OCI-LY7 (cell line): ENCODE results near the gene EPN1. TPM values are rescaled to one million over a fixed set of nuclear protein-coding genes. Genes with fewer than 3 reads are reported as not detected.

Experiments
- BruUV-seq: library from RNA; stranded (reverse); fragments of 400-500 nt; replicated peaks from 2 replicates; lab custom pipeline; 2021; lab: Mats Ljungman, UMichigan
- CTCF ChIA-PET: fragments of 300-600 bp; sonication (Branson Sonifier 250); formaldehyde crosslinking; loops from one replicate; lab custom pipeline; 2022; ENCODE audit warnings: antibody characterized with exemption; ENCODE audit not compliant: unreplicated experiment; lab: Charles Lee
- POLR2A ChIA-PET: fragments of 300-600 bp; sonication (Branson Sonifier 250); formaldehyde crosslinking; loops from one replicate; lab custom pipeline; 2022; ENCODE audit warnings: antibody characterized with exemption; lab: Charles Lee
- DNase-seq: peaks from one replicate; pipeline ENCODE4 v3.0.0-alpha.2; 2015; ENCODE audit warnings: low spot score
- H2AFZ ChIP-seq: fragments of 200-600 bp; sonication (generic), shearing (Covaris generic); 2 replicates; pipeline ENCODE4 v1.6.1; 2014; ENCODE audit warnings: mild to moderate bottlenecking, antibody characterized with exemption, low read length, moderate library complexity
- H3K27ac ChIP-seq: fragments of 200-600 bp; sonication (generic); 2 replicates; pipeline ENCODE4 v1.5.1; 2014; ENCODE audit warnings: mixed run types, low read depth, mild to moderate bottlenecking, moderate library complexity, low read length, inconsistent platforms; ENCODE audit not compliant: poor library complexity, severe bottlenecking
- H3K36me3 ChIP-seq: fragments of 200-600 bp; sonication (generic); 2 replicates; pipeline ENCODE4 v1.6.1; 2014; ENCODE audit warnings: mild to moderate bottlenecking, antibody characterized with exemption, low read length, moderate library complexity, mixed read lengths; ENCODE audit not compliant: insufficient read depth
- H3K4me1 ChIP-seq: fragments of 200-600 bp; sonication (generic); 2 replicates; pipeline ENCODE4 v1.5.1; 2014; ENCODE audit warnings: mild to moderate bottlenecking, low read length; ENCODE audit not compliant: insufficient read depth, poor library complexity, severe bottlenecking
- H3K4me2 ChIP-seq: fragments of 200-600 bp; sonication (generic); 2 replicates; pipeline ENCODE4 v1.6.1; 2014; ENCODE audit warnings: mild to moderate bottlenecking, low read length
- H3K4me3 ChIP-seq: fragments of 200-600 bp; sonication (generic); 2 replicates; pipeline ENCODE4 v1.5.1; 2014; ENCODE audit warnings: mild to moderate bottlenecking, low read depth, low read length; ENCODE audit not compliant: poor library complexity, severe bottlenecking
- H3K79me2 ChIP-seq: fragments of 200-600 bp; sonication (generic); 2 replicates; pipeline ENCODE4 v1.6.1; 2016; ENCODE audit warnings: low read depth, mild to moderate bottlenecking, low read length, moderate library complexity, mixed read lengths; ENCODE audit not compliant: insufficient read depth
- H3K9me2 ChIP-seq: fragments of 200-600 bp; sonication (generic); 2 replicates; pipeline ENCODE4 v1.6.1; 2016; ENCODE audit warnings: mild to moderate bottlenecking, low read length, mixed read lengths; ENCODE audit not compliant: insufficient read depth
- H3K9me3 ChIP-seq: fragments of 200-600 bp; sonication (generic); 2 replicates; pipeline ENCODE4 v1.6.1; 2014; ENCODE audit warnings: mild to moderate bottlenecking, mixed run types, low read length, mixed read lengths
- H4K20me1 ChIP-seq: fragments of 200-600 bp; sonication (generic); 2 replicates; pipeline ENCODE4 v1.6.1; 2014; ENCODE audit warnings: mild to moderate bottlenecking, antibody characterized with exemption, low read length, moderate library complexity, mixed read lengths; ENCODE audit not compliant: insufficient read depth
- CTCF ChIP-seq: fragments of 200-600 bp; sonication (generic); conservative IDR thresholded peaks from 2 replicates; pipeline ENCODE4 v1.5.1; 2014; ENCODE audit warnings: mild to moderate bottlenecking, antibody characterized with exemption, low read length, moderate library complexity, mixed read lengths
- EZH2phosphoT487 ChIP-seq: fragments of 200-600 bp; sonication (generic); IDR thresholded peaks from 2 replicates; pipeline ENCODE4 v1.6.1; 2018; ENCODE audit warnings: low read depth, borderline replicate concordance, mild to moderate bottlenecking, mixed run types, antibody characterized with exemption, low read length, moderate library complexity, mixed read lengths
- intact Hi-C: fragments of 100-400 bp; cut with micrococcal nuclease; formaldehyde crosslinking; loops from one replicate; pipeline ENCODE4 v1.10.0; 2022; ENCODE audit not compliant: unreplicated experiment
- total RNA-seq, 2 experiments: library from RNA; depleted of rRNA in 1 of 2; stranded (reverse); fragments of >200 nt in 1 of 2; shearing (Covaris generic) in 1 of 2; gene quantifications; 2 replicates each; pipeline ENCODE4 v1.2.3, GENCODE V29; 2014 to 2022

The EPN1 gene
- total RNA-seq, 2 experiments from 2014 or later = 40.5 to 120 TPM

DNA sequence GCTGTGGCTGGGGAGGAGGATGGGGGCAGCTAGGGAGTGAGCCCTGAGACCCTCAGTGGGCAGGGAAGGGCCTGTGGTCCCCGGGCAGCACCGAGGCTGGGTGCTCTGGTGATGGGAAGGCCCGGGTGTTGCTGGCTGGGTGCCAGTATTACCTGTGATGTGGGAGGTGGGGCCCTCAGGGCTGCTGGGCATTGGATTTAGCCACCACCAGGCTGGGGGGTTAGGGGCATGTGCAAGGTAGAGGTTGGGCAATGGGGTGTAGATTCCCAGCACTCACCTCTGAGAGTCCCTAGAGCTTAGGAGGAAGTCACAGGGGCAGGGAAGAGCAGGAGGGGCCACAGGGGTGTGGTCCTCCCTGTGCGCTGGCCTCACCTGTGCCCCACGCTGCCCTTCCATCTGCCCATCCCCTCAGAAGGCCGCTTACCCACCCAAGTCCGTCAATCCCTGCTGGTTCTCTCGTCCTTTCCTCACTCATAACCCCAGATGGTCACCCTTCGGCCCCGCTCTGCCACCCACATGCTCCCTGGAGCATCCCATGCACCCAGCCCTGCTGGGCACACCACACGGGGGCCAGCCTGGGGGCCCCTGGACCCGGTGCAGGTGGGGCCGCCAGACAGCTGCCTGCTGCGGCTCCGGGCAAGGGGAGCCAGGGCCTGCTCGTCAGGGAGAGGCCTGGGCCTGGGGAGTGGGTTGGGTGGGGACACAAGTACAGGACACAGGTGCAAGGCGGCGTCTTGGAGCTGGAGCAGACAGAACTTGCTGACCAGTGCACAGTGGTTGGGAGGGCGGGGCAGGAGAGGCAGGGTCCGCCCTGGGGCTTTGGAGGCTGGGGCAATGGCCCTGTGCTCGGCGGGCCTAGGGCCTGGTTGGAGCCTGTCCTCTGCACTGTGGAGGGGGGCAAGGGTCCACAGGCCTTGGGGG, 12.5 kb downstream of the EPN1 start:
- Histone ChIP-seq H3K4me2 (no peak overlapping the region), H2AFZ (no peak overlapping the region), H3K79me2 (peaks cover 25% of the 10 kb centered on the region; the same call in 1 of the 2 replicates), H4K20me1 (no peaks in the 10 kb centered on the region), H3K36me3 (peaks cover 96% of the 10 kb centered on the region), H3K4me3 (no peak overlapping the region), H3K4me1 (no peaks in the 10 kb centered on the region), H3K9me3 (no peaks in the 10 kb centered on the region), H3K9me2 (no peaks in the 10 kb centered on the region), H3K27ac (no peak overlapping the region)
- DNase-seq = no peak
- ChIA-PET POLR2A (no interaction called here), CTCF (interaction anchor here (0.6 kb wide), 1 partner anchor 10 kb away, joined by 4 read pairs; no protein-coding TSS in a partner anchor)
- BruUV-seq = no TSS peak
- TF ChIP-seq CTCF (no peak), EZH2phosphoT487 (no peak)
- intact Hi-C loops = no loop called here

DNA sequence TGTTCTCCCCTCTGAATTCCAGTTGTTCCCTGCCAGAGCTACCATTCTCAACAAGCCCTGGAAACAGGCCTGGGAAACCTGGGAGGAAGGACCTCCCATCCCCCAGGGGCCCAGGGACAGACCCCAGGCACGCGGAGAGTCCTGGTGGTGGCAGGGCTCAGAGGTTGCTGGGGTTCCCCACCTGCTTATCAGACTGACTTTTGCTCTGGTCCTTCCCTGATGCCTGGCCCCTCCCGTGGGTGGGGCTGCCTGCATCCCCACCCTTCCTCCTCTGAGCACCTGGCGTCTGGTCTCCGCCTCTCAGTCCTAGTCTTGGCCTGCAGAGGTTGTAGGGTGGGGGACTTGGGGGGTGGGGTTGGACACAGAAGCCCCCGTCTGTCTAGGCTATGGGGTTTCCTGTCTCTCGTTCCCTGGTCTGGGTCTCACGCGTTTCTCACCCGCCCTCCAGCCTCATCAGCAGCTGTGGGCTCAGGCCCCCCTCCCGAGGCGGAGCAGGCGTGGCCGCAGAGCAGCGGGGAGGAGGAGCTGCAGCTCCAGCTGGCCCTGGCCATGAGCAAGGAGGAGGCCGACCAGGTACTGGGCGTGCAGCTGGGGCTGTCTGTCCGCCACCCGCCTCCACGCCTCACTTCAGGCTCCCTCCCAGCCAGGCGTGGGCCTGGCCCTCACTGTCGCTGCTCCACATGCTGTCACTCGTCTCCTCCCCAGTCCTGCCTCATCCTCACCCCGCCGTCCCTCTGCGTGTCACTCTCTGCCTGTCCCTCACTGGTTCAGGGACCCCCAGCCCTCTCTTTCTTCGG, 13.6 kb downstream of the EPN1 start:
- Histone ChIP-seq H3K9me2 (no peaks in the 10 kb centered on the region), H3K79me2 (peaks cover 20% of the 10 kb centered on the region; the same call in 1 of the 2 replicates), H3K4me2 (no peak overlapping the region), H3K4me1 (no peaks in the 10 kb centered on the region), H4K20me1 (no peaks in the 10 kb centered on the region), H3K9me3 (no peaks in the 10 kb centered on the region), H2AFZ (no peak overlapping the region), H3K36me3 (peaks cover 100% of the 10 kb centered on the region), H3K27ac (no peak overlapping the region), H3K4me3 (no peak overlapping the region)
- POLR2A ChIA-PET = no interaction called here
- no peak for DNase-seq
- TF ChIP-seq EZH2phosphoT487 (no peak), CTCF (no peak)
- BruUV-seq = no TSS peak
- intact Hi-C loops = no loop called here
- CTCF ChIA-PET = no interaction called here
